Stimulated activated CD8-positive, alpha-beta memory T cell treated with anti-CD3 and anti-CD28 coated beads, Interleukin-15, amount 100 ng/mL, for 48 hours (primary cell): Measurements from ENCODE around the gene CSF1.

ENCODE experiments used
- DNase-seq, 2 donors: peaks; one replicate each; pipeline ENCODE4 v3.0.0-alpha.2; 2020; ENCODE audit warnings: low read depth in 2 of 2

The CSF1 gene

DNA sequence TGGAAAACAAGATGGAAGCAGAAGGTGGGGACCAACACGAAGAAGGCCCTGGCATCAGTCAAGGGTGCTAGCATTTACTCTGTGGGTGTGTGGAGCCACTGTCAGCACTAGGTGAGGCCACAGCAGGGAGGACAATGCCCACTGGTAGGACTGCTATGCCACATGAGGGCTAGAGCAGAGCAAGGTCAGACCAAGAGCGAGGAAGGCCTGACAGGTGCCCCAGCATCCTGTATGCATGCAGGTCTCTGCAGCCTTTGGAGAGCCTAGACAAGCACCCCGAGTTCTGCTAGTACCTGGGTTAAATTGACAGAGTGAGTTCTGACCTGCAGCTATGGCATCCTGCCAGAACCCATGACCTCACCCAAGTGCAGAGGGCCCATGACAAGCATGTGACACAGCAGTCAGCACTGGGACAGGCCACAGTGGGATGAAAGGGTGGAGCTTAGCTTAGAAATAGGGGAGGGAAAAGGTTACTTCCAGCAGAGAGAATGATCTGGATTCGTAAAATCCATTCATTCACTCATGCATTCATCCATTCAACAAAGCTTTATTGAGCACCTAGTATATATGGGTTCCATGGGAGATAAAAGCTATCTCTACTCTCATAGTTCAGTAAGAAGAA, 9.0 kb upstream of the CSF1 start:
- no peak for DNase-seq

DNA sequence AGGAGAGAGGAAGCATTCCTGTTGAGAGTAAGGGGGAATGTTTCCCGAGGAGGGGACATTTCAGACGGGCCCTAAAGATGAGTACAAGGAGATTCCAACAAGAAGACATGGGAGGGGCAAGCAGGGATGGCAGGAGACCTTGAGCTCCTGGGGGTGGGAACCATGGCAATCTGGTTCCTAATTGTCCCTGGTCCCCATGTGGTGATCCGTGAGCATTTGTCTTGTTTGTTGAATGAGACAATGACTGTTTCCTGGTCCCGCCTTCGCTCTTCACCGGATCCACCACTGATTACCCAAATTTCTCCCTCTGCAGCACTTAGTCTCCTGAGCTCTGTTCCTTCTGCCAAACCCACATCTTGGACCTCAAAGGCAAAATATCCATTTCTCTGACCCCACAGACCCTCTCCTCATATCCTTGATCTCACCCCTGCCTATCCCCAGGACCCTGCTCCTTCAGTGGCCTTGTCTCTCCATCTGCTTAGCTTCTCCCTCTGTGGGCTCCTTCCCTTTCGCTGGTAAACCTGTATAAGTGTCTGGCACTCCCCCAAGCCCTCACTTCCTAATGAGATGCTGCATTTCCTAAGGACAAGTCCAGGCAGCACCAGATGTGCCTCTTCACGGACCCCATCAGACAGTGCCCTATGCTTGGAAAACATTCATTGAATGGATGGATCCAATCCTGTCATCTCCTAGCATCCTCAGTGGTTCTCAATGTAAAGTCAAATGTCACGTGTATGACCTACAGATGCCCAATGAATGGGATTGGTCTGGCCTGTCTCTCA, 8.3 kb upstream of the CSF1 start:
- no peak for DNase-seq

DNA sequence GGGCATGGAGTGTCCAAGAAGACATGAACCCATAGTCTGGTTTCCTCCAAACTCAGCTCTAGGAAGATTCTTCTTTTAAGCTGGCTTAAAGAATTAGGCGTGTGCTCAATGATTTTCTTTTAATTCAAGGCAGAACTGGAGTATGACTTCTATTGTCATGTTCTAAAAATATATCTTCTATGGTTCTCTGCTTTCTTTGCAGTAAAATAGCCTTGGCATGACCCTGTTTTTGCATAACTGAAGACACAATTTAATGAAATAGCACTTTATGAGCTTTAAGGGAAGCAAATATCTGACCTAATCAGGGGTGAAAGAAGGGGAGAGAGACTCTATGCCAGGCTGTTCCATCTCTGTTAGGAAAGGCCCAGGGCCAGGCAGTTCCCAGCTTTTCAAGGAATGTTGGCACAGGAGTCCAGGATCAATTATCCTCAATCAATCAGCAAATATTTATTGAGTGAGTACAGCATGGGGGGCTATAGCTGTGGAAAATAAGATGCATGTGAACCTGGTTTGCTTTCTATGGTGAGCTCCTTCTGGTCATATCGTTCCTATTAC, 7.2 kb upstream of the CSF1 start:
- no peak for DNase-seq

DNA sequence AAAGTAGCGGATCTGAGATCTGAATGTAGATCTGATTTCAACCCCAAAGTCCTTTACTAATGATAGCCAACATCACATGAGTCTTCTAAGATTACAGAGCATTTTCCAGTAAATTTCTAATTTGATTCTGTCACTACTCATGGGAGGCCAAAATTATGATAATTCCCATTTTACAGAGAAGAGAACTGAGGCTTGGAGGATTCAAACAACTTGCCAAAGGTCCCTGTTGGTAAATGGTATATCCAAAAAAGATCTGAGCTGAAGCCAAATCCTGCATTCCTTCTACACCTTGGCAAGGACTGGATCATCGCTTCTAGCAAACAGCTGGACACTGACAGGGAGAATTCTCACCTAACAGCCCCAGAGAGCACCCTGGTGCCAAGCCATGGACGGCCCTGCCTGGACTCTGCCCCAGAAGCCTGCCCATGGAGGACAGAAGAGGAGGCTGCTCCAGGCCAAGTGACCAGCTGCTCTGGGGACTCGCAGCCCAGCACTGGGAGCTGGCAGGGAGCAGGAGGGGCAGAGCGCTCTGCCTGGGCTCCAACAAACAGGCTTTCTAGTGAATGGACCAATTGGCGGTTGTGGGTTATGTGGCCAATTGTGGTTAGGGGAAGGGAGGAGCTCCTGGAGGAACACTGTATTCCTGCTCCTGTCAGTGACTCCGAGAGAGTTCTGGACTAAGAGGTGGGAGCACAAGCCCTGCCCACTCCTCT, 6.4 kb upstream of the CSF1 start:
- no peak for DNase-seq

DNA sequence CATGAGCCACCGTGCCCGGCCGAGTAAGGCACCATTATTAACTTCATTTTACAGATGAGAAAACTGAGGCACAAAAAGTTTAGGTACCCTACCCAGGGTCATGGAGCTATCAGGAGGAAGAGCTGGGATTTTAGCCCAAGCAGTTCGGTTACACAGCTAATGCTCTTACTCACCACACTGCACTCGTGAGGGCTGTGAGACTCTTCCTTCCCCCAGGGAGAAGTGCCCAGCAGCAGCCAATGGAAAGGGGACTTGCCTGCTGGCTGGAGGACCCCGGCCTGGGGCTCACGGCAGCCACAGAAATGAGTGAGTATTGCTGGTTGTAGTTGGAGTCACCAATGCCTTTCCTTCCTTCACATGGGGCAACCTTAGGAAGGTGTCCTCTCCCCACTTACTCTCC, 5.2 kb upstream of the CSF1 start:
- DNase-seq = no peak

DNA sequence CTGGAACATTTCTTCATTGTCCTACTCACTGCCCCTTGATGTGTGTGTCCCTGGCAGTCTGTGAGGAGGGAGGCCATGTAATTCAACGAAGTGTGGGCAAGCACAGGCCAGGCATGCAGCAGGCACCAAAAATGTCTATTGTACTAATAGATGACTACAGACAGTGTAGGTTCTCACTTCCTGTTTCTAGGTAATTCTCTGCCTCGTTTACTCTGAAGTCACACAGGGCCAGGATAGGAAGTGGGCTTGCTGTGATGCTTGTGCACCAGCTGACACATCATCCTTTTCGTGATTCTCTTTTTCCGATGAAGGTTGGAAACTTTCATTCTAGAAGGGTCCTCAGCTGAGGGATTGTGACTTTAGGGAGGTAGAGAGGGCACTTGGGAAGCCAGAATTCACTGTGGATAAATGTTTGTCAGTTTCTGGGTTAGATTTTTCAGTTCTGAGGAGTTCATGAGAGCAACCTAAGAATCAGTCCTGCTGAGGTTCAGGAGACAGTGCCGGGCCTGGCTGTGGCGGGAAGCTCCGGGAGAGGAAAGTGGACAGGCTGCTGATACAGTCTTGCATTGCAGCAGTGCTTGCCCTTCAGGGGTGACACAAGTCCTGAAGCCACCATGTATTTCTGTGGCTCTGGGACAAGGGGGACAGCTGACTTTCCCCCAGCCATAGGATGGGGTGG, 4.3 kb upstream of the CSF1 start:
- DNase-seq = peak in 1 of 2 donors; percentile 56

DNA sequence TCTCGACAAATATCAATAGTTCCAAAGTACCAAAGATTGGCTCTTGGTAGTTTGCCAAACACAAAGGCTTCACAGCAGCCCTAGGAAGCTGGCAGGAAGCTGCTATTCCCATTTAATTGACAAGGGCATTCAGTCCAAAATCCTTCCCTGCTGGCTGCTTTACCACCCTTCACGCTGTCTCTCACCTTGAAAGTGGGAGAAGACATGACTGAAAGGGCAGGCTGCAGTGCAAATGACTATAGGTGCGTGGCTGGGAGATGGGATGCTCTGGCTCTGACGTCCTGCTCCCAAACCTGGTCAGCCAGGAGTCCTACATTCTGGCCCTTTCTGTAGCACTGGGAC, 3.8 kb upstream of the CSF1 start:
- DNase-seq = no peak

DNA sequence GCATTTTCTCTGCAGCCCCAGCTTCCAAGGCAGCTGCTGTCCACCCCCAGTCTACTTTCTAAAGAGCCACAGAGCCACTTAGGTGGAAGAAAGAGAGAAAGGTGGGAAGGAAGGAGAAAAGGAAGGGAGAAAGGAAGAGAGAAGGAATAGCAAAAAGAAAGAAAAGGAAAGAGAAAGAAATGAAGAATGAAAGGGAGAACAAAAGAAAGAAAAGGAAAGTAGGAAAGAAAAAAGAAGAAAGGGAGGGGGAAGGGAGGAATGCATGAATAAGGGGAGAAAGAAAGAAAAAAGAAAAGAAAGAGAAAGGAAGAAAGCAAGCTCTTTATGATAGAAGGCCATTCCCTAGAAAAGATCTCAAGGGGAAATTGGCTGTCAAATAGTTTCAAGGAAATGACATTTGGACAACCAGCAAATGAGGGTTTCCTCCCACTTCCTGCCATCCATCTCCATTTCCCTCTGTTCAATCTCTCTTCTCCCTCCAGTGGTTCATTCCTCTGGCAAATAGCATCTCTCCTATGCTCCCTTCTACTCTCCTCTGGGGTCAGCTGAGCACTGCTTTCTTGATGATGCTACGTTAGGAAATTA, 3.4 kb upstream of the CSF1 start:
- DNase-seq = no peak

DNA sequence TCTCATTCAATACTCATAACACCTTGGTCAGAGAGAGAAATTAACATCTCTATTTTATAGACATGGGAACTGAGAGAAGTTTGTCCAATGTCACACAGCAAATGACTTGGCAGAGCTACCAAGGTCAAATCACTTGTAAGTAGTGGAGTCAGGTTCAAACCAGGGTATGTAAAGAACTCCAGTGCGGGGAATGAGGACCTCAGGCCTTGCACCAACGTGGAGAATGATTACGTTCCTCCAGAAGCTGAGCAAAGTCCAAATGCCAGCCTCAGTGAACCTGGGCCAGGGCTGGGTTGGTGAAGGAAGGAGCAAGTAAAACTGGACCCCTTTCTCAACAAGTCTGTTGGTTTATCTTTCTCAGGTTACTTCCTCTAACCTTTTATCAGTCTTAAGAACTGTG, 1.8 kb upstream of the CSF1 start:
- no peak for DNase-seq

DNA sequence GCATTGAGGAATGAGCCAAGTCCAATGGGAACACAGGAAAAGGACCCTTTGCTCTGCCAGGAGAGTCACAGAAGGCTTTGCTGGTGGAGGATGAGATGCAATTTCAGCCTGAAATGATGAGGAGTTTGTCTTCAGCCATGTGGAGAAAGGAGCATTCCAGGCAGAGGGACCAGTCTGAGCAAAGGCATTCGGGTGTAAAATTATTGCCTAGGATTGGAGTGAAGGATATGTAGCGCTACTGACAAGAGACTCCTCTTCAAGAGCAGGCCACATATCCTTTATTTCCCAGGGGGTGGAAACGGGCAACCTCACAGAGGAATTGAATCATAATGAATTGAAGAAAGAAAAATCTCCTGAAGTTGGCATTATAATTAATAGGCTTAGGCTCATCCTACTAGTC, 1.1 kb upstream of the CSF1 start:
- DNase-seq = no peak

DNA sequence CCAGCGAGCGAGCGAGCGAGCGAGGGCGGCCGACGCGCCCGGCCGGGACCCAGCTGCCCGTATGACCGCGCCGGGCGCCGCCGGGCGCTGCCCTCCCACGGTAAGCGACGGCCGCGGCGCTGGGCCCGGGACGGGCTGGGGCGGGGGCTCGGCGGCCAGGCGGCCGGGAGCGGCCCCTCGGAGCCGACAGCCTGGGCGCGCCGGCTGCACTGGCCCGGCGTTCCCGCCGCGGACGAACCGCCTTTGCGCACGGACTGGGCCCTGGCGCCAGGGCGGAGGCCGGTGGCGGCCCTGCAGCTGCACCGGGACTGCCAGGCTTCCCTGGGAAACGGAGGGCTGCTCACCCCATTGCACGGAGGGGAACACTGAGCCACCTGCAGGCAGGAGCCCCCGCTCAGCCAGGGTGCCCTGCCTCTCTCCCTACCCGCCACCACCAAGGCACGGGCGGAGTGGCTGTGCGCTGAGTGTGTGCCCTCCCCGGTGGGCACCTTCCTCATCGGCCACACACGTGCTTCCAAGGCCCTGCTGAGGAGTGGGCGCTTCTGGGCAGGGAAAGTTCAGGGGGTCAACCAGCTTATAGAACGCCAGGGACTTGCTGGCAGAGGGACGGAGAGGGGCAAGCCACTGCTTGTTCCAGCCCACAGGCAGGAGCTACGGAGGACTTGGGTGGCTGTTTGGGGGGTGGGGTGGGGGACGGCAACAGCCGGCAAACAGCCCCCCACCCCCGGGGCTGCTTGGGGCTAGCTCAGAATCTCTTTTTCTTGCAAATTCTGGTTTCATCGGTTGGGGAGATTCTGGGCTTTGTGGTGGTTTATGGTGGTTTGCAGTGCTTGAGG, 532 bp downstream of the CSF1 start:
- no peak for DNase-seq

DNA sequence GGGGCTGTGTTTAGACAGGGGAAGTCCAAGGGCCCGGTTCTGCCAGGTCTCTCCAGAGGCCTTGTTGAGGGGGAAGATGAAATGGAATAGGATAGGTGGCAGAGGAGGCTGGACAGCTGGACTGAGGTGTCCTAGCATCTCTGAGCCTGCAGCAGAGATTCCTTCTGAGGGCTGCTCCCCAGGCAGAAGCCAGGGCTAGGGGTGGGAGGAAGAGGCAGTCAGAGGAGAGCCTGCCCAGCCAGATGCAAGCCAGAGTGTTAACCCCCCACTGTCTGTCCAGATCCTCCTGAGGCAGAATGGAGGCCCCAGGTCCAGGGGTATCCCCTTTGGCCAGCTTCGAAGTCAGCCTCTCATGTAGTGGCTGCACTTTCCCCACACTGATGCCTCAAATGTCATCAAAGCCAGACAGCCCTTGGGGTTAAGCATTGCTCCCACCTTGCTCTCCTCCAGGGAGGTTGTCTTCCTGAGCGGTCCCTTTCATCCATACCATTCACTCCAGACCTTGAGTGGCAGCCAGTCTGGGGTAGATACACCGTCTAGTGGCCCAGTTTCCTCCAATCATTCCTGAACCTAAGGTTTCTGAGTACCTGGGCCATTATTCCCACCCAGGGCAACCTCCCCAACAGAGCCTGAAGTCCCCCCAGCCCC, 1.7 kb downstream of the CSF1 start:
- DNase-seq = no peak

DNA sequence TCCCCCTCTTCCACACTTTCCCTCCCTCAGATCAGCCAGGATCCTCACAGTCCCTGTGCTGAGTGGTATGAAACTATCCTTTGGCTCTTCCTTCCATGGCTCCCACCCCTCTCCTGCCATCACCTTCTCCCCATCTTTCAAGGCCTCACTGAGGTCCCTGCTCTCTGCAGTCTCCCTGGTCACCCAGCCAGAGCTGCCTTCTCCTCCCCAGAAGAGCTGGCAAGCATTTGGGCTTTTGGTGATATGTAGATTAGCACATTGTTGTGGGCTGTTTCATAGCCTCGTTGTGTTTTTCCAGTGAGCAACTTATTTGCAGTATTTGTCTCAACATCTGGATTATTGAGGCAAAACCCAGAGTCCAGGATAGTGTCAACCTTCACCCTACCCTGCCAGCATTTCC, 2.2 kb downstream of the CSF1 start:
- DNase-seq = no peak

DNA sequence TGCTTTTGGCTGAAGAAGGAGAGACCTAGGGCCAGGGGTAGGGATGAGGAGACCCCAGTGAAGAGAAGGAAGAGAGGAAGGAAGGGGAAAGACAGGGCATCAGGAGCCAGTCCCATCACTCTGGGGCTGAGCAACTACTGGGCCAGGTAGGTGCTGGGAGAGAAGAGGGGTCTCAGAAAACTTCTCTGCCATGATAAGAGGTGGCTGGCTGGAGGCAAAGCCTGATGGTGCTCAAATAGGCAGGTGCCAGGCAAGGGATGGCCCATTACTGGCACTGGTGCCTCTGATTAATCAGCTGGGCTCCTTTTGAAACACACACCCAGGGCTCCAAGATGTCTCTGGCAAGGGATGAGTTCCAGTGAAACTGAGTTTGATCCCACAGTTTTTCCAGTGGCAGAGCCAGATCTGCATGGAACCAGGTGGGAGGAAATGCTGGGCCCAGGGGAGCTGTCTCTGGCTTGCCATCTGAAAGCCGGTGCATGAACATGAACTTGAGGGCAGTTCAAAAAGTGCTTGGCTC, 2.8 kb downstream of the CSF1 start:
- DNase-seq = no peak

DNA sequence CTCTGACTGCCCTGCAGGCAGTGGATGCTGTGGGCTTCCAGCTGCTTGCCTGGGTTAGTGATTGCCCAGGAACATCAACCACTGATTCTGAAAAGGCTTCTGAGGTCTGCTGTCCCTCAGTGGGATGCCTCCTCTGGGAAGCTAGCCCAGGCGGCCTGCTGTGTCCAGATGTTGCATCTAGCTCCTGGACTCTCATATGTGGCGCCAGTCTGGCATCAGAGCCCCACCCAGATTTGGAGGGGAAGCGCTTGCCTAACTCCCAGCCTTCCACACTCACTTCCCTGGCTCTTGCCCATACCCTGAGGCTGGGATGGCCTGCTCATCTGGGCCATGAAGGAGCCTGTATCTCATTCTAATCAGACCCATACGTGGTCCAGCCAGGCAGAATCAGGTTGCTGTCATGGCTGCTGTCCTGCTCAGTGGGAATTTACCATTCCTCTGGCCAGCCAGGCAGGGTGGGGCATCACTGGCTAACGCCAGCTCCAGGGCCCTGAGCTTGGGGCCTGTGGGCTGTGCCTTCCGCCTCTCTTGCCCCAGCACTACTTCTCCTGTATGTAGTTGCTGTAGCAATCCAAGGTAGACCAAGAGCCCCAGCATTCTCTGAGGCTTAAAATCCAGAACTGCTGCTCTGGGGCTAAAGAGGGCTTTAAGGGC, 4.1 kb downstream of the CSF1 start:
- no peak for DNase-seq

DNA sequence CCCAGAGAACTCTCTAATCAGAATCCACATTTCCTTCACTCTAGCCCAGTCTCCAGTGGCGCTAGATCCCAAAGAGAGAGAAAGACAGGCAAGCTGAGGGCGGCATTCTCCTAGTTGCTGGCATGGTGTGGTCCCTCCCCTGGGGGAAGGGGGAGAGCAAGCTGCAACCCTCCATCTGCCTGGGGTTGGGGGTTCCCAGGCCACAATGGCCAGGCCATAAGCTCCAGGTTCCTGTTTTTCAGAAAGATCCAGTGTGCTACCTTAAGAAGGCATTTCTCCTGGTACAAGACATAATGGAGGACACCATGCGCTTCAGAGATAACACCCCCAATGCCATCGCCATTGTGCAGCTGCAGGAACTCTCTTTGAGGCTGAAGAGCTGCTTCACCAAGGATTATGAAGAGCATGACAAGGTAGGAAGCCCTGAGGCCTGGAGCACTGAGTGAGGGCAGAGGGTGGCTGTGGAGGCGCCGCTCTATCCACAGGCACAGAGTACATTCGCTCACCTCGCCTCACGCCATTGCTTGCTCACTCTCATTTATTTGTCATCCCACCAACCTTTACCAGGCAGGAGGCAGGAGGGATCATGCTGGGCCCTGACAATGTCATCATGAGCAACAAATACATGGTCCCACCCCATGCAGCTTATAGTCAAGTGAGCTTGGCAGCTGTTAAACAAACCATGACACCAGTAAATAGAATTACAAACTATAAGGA, 6.6 kb downstream of the CSF1 start:
- DNase-seq = no peak

DNA sequence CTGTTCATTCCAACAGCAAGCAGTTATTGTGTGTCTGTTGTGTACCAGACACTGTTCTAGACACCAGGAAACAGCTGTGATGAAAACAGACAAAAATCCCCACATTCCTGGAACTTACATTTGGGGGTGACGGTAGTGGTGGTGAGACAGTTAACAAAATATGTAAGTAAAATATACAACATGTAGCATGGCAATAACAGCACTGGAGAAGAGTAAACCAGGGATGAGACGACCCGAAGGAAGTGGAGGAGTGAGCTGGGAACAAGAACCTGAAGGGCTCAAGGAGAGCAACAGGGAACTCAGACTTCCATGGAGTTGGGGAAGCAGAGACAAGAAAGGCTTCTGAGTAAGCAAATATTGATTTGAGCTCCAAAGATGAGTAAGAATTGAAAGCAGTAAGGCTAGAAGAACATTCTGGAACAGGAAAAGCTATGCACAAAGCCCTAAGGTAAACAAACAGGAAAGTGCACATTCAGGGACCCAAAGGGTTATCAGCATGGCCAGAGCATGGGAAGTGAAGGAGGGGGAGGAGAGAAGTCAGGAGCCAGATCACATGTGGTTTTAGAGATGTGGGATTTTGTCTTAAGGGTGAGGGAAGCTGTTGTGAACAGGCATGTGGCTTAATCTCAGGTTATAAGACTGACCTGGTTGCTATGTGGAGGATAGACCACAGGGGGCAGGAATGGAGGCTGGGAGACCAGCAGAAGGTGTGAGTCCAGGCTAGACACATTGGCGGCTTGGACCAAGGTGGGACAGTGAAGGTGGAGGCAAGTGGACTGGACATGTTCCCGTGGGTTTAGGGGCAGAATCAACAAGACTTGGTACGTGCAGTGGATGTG, 7.3 kb downstream of the CSF1 start:
- DNase-seq = no peak

DNA sequence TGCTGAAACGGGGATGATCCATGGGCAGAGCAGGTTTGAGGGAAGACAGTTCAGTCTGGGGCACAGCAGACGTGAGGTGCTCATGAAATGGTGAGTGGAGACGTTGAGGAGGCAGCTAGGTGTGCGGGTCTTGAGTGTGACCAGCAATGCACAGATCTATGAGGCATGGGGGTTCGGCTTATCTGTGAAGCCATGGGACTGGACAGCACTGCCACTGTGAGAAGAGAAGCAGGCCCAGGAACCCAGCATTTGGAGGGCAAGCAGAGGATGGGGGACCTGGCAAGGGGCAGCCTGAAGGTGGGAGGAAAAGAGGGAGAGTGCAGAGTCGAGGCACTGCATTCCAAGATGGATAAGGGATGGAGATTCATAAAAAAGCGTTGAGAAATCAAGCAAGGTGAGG, 8.0 kb downstream of the CSF1 start:
- DNase-seq = no peak
